RWPE2 (cell line): ENCODE data around the gene FAHD2B.
"Not testable (repeated sequence)": the region's sequence is repeated elsewhere in the genome, so short reads cannot be mapped to it uniquely, and the experiment has no call there.

Experiments
- ATAC-seq: fragments of 200-7000 bp; cut with Tn5 transposase; 3 replicates; pipeline ENCODE4 v1.9.1; 2021; ENCODE audit warnings: low read depth
- DNase-seq: peaks from one replicate; pipeline ENCODE4 v3.0.0-alpha.2; 2020; ENCODE audit warnings: low spot score
- H3K27ac ChIP-seq: fragments of 450-650 bp; 2 replicates; pipeline ENCODE4 v1.5.1; 2017; ENCODE audit warnings: mild to moderate bottlenecking; ENCODE audit not compliant: poor library complexity, severe bottlenecking
- H3K27me3 ChIP-seq: fragments of 250-450 bp; sonication (Bioruptor Pico); 2 replicates; pipeline ENCODE4 v1.5.1; 2021; ENCODE audit warnings: mild to moderate bottlenecking, moderate library complexity; ENCODE audit not compliant: insufficient read depth, poor library complexity, severe bottlenecking
- H3K36me3 ChIP-seq: fragments of 250-450 bp; sonication (Bioruptor Pico); 2 replicates; pipeline ENCODE4 v1.5.1; 2020; ENCODE audit warnings: low read depth, mild to moderate bottlenecking, moderate library complexity
- H3K4me1 ChIP-seq: fragments of 250-450 bp; sonication (Bioruptor Pico); 2 replicates; pipeline ENCODE4 v1.5.1; 2021; ENCODE audit warnings: mild to moderate bottlenecking, moderate library complexity; ENCODE audit not compliant: insufficient read depth, poor library complexity, severe bottlenecking
- H3K4me3 ChIP-seq: fragments of 250-450 bp; sonication (Bioruptor Pico); 2 replicates; pipeline ENCODE4 v1.5.1; 2021; ENCODE audit warnings: mild to moderate bottlenecking, moderate library complexity; ENCODE audit not compliant: severe bottlenecking
- H3K9me3 ChIP-seq: fragments of 250-450 bp; sonication (Bioruptor Pico); 2 replicates; pipeline ENCODE4 v1.5.1; 2021; ENCODE audit warnings: mild to moderate bottlenecking, moderate library complexity; ENCODE audit not compliant: severe bottlenecking
- TF ChIP-seq, protein P1 (sequence below): fragments of 450-650 bp; IDR thresholded peaks from one replicate; pipeline ENCODE4 v1.5.1; 2017; ENCODE audit warnings: mild to moderate bottlenecking, moderate library complexity; ENCODE audit not compliant: poor library complexity, severe bottlenecking

Gene FAHD2B

GRCh38 chr2:97098786-97099372 is 4.2 kb upstream of the FAHD2B start:
- not testable (repeated sequence) for H3K9me3 ChIP-seq, H3K27ac ChIP-seq, H3K4me1 ChIP-seq, DNase-seq, ATAC-seq, H3K4me3 ChIP-seq, H3K36me3 ChIP-seq, H3K27me3 ChIP-seq

- Histone ChIP-seq H3K9me3 (no peaks in the 10 kb centered on the region), H3K4me3 (no peak overlapping the region), H3K36me3 (no peaks in the 10 kb centered on the region), H3K4me1 (no peaks in the 10 kb centered on the region), H3K27me3 (no peaks in the 10 kb centered on the region), H3K27ac (no peak overlapping the region)
- DNase-seq (no peak), ATAC-seq (no peak)
- TF ChIP-seq, protein P1, sequence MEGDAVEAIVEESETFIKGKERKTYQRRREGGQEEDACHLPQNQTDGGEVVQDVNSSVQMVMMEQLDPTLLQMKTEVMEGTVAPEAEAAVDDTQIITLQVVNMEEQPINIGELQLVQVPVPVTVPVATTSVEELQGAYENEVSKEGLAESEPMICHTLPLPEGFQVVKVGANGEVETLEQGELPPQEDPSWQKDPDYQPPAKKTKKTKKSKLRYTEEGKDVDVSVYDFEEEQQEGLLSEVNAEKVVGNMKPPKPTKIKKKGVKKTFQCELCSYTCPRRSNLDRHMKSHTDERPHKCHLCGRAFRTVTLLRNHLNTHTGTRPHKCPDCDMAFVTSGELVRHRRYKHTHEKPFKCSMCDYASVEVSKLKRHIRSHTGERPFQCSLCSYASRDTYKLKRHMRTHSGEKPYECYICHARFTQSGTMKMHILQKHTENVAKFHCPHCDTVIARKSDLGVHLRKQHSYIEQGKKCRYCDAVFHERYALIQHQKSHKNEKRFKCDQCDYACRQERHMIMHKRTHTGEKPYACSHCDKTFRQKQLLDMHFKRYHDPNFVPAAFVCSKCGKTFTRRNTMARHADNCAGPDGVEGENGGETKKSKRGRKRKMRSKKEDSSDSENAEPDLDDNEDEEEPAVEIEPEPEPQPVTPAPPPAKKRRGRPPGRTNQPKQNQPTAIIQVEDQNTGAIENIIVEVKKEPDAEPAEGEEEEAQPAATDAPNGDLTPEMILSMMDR = no peak
Observed at GRCh38 chr2:97095661-97096060, 979 bp upstream of the FAHD2B start.

- not testable (repeated sequence) for H3K27me3 ChIP-seq, H3K9me3 ChIP-seq, H3K27ac ChIP-seq, H3K4me3 ChIP-seq, H3K36me3 ChIP-seq, H3K4me1 ChIP-seq, DNase-seq
- peak; percentile 26 for ATAC-seq
Observed at GRCh38 chr2:97093983-97094771, 505 bp downstream of the FAHD2B start.

DNA sequence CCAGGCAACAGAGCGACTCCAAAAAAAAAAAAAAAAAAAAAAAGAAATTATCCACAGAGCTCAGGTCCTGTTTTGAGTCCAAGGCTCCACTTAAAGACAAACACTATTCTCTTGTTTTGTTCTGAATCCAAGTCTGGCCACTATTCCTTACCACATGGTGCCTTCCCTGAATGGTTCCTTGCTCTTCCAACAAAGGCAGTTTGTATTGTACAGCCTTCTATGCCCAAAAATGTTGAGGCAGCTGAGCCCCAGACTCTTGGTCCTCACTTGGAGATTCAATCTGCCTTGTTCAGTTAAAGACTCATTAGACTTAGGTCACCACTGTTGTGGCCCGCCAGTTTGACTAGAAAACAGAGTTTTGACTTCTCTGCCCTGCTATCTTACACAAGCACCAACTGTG is 1.7 kb downstream of the FAHD2B start:
- not testable (repeated sequence) for ATAC-seq, H3K27ac ChIP-seq, DNase-seq

GRCh38 chr2:97088706-97089105 is 6.0 kb downstream of the FAHD2B start:
- H3K27me3 ChIP-seq, H3K4me3 ChIP-seq, H3K27ac ChIP-seq, H3K36me3 ChIP-seq, H3K4me1 ChIP-seq, H3K9me3 ChIP-seq, ATAC-seq, DNase-seq: not testable (repeated sequence)

More for the DNA sequence above, 1.7 kb downstream of the FAHD2B start:
- H3K36me3 ChIP-seq, H3K9me3 ChIP-seq, H3K4me1 ChIP-seq, H3K4me3 ChIP-seq, H3K27me3 ChIP-seq: not testable (repeated sequence)

DNA sequence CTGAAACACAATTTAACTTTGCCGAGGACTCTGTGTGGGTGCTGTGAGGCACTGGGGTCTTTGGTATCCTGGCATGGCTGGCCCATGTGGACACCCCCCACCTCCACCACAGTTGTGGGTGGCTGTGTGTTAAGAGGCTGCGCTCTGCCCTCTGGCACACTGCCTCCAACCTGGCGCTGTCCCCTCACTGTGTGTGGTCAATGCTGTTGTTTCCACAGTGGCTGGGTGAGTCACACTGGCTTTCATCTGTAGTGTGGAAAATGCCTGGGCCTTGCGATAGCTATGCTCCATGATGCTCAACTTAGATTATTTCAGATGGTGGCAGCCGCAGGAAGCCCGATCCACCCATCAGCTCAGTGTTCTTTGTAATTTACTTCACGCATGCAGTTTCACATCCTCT is 9.6 kb downstream of the FAHD2B start:
- not testable (repeated sequence) for H3K9me3 ChIP-seq
- ATAC-seq = peak; percentile 24; the same call in 1 of the 3 replicates

DNA sequence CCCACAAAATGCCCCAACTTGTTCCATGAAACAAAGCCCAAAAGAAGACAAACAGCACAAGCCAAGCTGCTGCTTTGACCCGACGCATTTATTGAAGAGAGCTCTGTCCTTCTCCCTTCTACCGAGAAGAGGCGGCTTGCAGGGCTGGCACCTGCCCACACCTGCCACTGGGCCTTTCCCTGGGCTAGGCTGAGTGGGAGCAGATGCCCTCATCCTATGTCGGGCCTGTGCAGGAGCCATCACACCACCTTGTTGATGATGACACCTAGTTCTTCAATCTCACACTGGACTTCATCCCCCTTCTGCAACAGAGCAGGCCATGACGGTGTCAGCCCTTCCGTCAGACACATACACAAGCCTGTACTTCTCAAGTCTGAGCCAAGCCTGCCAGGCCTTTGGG is 11.2 kb downstream of the FAHD2B start:
- not testable (repeated sequence) for H3K4me1 ChIP-seq, H3K4me3 ChIP-seq, ATAC-seq, H3K36me3 ChIP-seq, H3K9me3 ChIP-seq, H3K27me3 ChIP-seq, DNase-seq, H3K27ac ChIP-seq

More for the DNA sequence above, 9.6 kb downstream of the FAHD2B start:
- H3K4me3 ChIP-seq, H3K27ac ChIP-seq, DNase-seq, H3K27me3 ChIP-seq, H3K36me3 ChIP-seq, H3K4me1 ChIP-seq: not testable (repeated sequence)

DNA sequence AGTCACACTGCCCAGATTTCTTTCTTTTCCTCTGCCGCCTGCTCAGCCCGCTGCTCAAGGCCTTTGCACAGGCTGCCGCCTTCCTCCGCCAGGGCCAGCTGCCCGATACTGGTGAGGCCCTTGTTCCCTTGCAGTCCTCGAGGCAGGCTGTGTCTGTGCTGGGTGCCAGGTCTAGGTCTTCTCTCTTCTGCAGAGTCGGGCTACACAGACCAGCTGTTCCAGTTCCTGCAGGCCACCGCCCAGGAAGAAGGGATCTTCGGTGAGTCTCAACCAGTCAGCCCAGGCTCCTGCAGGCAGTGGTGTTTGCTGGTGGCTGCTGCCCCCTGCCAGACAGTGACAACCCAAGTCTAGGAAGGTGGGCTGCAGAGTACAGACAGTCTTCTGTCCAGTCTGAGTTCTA is 12.5 kb downstream of the FAHD2B start:
- not testable (repeated sequence) for H3K27me3 ChIP-seq, H3K4me1 ChIP-seq, H3K27ac ChIP-seq, DNase-seq, H3K4me3 ChIP-seq, H3K36me3 ChIP-seq, H3K9me3 ChIP-seq
- peak; percentile 41; the same call in 2 of the 3 replicates for ATAC-seq

DNA sequence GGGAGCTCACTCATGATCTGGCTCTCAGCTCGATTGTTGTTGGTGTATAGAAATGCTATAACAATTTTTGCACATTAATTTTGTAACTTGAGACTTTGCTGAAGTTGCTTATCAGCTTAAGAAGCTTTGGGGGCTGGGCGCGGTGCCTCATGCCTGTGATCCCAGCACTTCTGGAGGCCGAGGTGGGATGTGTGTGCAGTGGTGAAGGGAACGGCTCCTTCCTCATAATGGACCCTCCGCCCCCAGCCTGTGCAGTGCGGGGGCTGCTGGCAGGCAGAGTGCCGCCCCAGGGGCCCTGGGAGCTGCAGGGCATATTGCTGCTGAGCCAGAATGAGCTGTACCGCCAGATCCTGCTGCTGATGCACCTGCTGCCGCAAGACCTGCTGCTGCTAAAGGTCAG is 13.8 kb downstream of the FAHD2B start:
- not testable (repeated sequence) for H3K4me1 ChIP-seq, H3K27me3 ChIP-seq, ATAC-seq, H3K4me3 ChIP-seq, H3K9me3 ChIP-seq, H3K27ac ChIP-seq, H3K36me3 ChIP-seq, DNase-seq

DNA sequence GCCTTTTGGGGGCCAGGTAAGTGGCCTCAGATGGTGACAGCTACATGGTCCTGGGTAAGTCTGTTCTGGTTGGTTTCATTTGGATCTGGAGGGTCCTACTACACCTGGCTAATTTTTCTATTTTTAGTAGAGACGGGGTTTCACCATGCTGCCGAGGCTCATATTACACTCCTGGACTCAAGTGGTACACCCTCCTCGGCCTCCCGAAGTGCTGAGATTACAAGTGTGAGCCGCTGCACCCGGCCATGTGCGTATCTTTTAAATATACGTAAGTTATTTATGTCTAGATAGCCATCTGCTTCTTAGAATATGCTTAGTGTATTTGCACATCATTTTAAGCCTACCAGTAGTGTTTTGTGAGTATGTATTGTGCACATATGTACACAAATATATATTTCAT is 17.5 kb downstream of the FAHD2B start:
- H3K27me3 ChIP-seq, DNase-seq, H3K36me3 ChIP-seq, H3K4me1 ChIP-seq, ATAC-seq, H3K4me3 ChIP-seq, H3K27ac ChIP-seq, H3K9me3 ChIP-seq: not testable (repeated sequence)
